Natural killer cell (primary cell): ENCODE measurements around the gene NUB1. TPM values are rescaled to one million over a fixed set of nuclear protein-coding genes. Genes with fewer than 3 reads are reported as not detected.

Experiments used
- ATAC-seq, 3 donors: fragments of 150-1000 bp in 2 of 3; fragments of 200-7000 bp in 1 of 3; cut with Tn5 transposase; 1 replicate in 1 of 3; 2 replicates in 2 of 3; pipeline ENCODE4 v1.10.0; 2021; ENCODE audit warnings: mild to moderate bottlenecking in 2 of 3, moderate library complexity in 2 of 3
- DNase-seq, 2 donors: peaks; one replicate each; pipeline versions ENCODE4 v3.0.0 to v3.0.0-alpha.2; 2013 to 2021; ENCODE audit warnings: mixed read lengths in 1 of 2
- H3K27ac ChIP-seq: one replicate; pipeline ENCODE4 v1.5.1; 2013; ENCODE audit warnings: mild to moderate bottlenecking, low read length
- H3K27me3 ChIP-seq: one replicate; pipeline ENCODE4 v1.6.1; 2013; ENCODE audit warnings: low read length; ENCODE audit not compliant: control insufficient read depth, insufficient read depth
- H3K36me3 ChIP-seq: one replicate; pipeline ENCODE4 v1.6.1; 2013; ENCODE audit warnings: low read length; ENCODE audit not compliant: control insufficient read depth, insufficient read depth
- H3K4me1 ChIP-seq: one replicate; pipeline ENCODE4 v1.6.1; 2013; ENCODE audit warnings: low read length; ENCODE audit not compliant: control insufficient read depth, insufficient read depth
- H3K4me3 ChIP-seq: one replicate; pipeline ENCODE4 v1.5.1; 2013; ENCODE audit warnings: low read length
- H3K9me3 ChIP-seq: one replicate; pipeline ENCODE4 v1.6.1; 2013; ENCODE audit warnings: low read length; ENCODE audit not compliant: control insufficient read depth, insufficient read depth
- H3K27ac Mint-ChIP-seq, 2 donors: one replicate each; pipeline ENCODE4 v1.8.0; 2022; ENCODE audit warnings: mild to moderate bottlenecking in 2 of 2, mixed read lengths in 2 of 2, moderate library complexity in 1 of 2
- H3K27me3 Mint-ChIP-seq, 2 donors: one replicate each; pipeline ENCODE4 v1.8.0; 2022; ENCODE audit warnings: low read depth in 2 of 2, mixed read lengths in 2 of 2
- H3K36me3 Mint-ChIP-seq: one replicate; pipeline ENCODE4 v1.8.0; 2022; ENCODE audit warnings: mixed read lengths
- H3K4me1 Mint-ChIP-seq, 2 donors: one replicate each; pipeline ENCODE4 v1.8.0; 2022; ENCODE audit warnings: mixed read lengths in 2 of 2
- H3K4me3 Mint-ChIP-seq: one replicate; pipeline ENCODE4 v1.8.0; 2022; ENCODE audit warnings: mild to moderate bottlenecking, moderate library complexity, mixed read lengths
- H3K9me3 Mint-ChIP-seq, 2 donors: one replicate each; pipeline ENCODE4 v1.8.0; 2022; ENCODE audit warnings: mixed read lengths in 2 of 2
- CTCF ChIP-seq: fragments of 200-600 bp; IDR thresholded peaks from one replicate; pipeline ENCODE4 v1.8.0; 2022; ENCODE audit warnings: antibody characterized with exemption
- WGBS: methylation state at CpG from one replicate; pipeline ENCODE4 v1.1.7; 2013; ENCODE audit warnings: missing lambda C conversion rate; ENCODE audit not compliant: insufficient coverage; 5-methylcytosine and 5-hydroxymethylcytosine counted together
- intact Hi-C: fragments of 100-400 bp; cut with micrococcal nuclease; formaldehyde crosslinking; loops from one replicate; pipeline ENCODE4 v1.14.2; 2022
- total RNA-seq, 4 donors: library from RNA; stranded (reverse); fragments of 120-200 nt in 1 of 4; gene quantifications; one replicate each; pipeline versions ENCODE4 v1.2.3 to v1.2.4, GENCODE V29; 2013 to 2022

The NUB1 gene
- total RNA-seq, 3 donors from 2014 or later (not counting 1 experiment from before 2014, with no cell fraction given), result 110 to 113 (median 111) TPM

GRCh38 chr7:151406886-151407583 is 65.4 kb downstream of the NUB1 start:
- H3K27me3 ChIP-seq, result peaks cover 16% of the 10 kb centered on the region
- H3K27ac ChIP-seq, result no peak overlapping the region
- no peaks in the 10 kb centered on the region for H3K36me3 ChIP-seq
- Mint-ChIP-seq H3K4me1 (peaks cover 7 to 21% of the 10 kb centered on the region in 2 donors), H3K36me3 (no peaks in the 10 kb centered on the region), H3K27me3 (peaks cover 19 to 24% of the 10 kb centered on the region in 2 donors), H3K27ac (no peak overlapping the region), H3K4me3 (no peak overlapping the region), H3K9me3 (no peaks in the 10 kb centered on the region)
- no peak for TF ChIP-seq CTCF
- intact Hi-C loops, result no loop called here
- H3K9me3 ChIP-seq, result no peaks in the 10 kb centered on the region
- no peak for DNase-seq
- H3K4me1 ChIP-seq, result peaks cover 41% of the 10 kb centered on the region
- 86% methylated on average over 9 of the region's 9 CpGs for WGBS
- ATAC-seq, result no peak
- H3K4me3 ChIP-seq, result no peak overlapping the region

GRCh38 chr7:151408498-151408838 is 66.9 kb downstream of the NUB1 start:
- H3K9me3 ChIP-seq, result no peaks in the 10 kb centered on the region
- 85% methylated on average over 7 of the region's 7 CpGs for WGBS
- Mint-ChIP-seq H3K9me3 (no peaks in the 10 kb centered on the region), H3K27ac (peak overlapping the region; percentile 54 to 87), H3K27me3 (peaks cover 33 to 34% of the 10 kb centered on the region in 2 donors), H3K36me3 (no peaks in the 10 kb centered on the region), H3K4me3 (peak overlapping the region; percentile 78), H3K4me1 (peaks cover 7 to 21% of the 10 kb centered on the region in 2 donors)
- no peaks in the 10 kb centered on the region for H3K36me3 ChIP-seq
- H3K4me1 ChIP-seq, result peaks cover 41% of the 10 kb centered on the region
- peaks cover 16% of the 10 kb centered on the region for H3K27me3 ChIP-seq
- intact Hi-C loops, result no loop called here
- H3K27ac ChIP-seq, result peak overlapping the region; percentile 84
- no peak for DNase-seq
- no peak overlapping the region for H3K4me3 ChIP-seq
- ATAC-seq, result no peak
- TF ChIP-seq CTCF, result no peak

- Histone ChIP-seq H3K9me3 (no peaks in the 10 kb centered on the region), H3K27ac (peak overlapping the region; percentile 94), H3K4me3 (peak overlapping the region; percentile 55), H3K27me3 (peaks cover 16% of the 10 kb centered on the region), H3K4me1 (peaks cover 37% of the 10 kb centered on the region), H3K36me3 (no peaks in the 10 kb centered on the region)
- peaks cover 7 to 21% of the 10 kb centered on the region in 2 donors for H3K4me1 Mint-ChIP-seq
- H3K4me3 Mint-ChIP-seq, result peak overlapping the region; percentile 78
- peak; percentile 82 to 88 (median 84) for ATAC-seq
- no peaks in the 10 kb centered on the region for H3K36me3 Mint-ChIP-seq
- intact Hi-C loops, result no loop called here
- DNase-seq, result peak; percentile 58 to 94
- H3K27ac Mint-ChIP-seq, result peak overlapping the region; percentile 54 to 87
- 2% methylated on average over 58 of the region's 61 CpGs for WGBS
- no peak for TF ChIP-seq CTCF
- H3K9me3 Mint-ChIP-seq, result no peaks in the 10 kb centered on the region
- peaks cover 34 to 38% of the 10 kb centered on the region in 2 donors for H3K27me3 Mint-ChIP-seq
Observed at GRCh38 chr7:151408839-151409666, 67.4 kb downstream of the NUB1 start.
